Measurements from ENCODE around the gene ATOSB. TPM values are rescaled to one million over a fixed set of nuclear protein-coding genes. Genes with fewer than 3 reads are reported as not detected.

ATOSB gene
- total and polyA plus RNA-seq, 2 of the 8 experiments (the other 6 are each of a cell fraction or from before 2014, with no cell fraction given) = 6.9 to 10.4 TPM

DNA sequence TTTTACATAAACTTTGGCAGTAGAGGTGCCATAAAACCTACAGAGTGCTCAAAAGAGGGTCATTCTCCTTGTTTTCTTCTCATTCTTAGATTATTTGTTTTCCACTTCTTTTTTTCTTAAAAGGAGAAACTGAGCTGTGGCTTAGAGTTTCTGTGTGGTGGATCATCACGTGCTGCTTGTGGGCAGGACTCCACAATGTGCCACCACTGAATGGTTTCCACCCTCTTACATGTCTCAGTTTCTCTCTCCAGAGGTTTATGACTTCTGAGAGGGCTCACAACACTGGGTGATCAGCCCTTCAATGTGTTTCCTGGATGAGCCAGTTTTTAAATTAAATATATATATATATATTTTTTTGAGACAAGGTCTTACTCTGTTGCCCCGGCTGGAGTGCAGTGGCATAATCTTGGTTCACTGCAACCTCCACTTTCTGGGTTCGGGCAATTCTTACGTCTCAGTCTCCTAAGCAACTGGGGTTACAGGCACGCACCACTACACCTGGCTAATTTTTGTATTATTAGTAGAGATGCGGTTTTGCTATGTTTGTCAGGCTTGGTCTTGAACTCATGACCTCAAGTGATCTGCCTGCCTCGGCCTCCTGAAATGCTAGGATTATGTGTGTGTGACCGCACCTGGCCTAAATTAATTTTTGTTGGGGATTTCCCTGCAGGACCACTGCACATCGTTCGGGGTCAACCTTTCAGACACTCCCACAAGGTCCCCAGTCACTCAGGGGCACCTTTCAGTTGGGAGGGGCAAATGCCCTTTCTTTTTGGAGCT is 43.0 kb upstream of the ATOSB start:
- H2BK5ac ChIP-seq (ENCODE audit: low read depth, low read length) = peak overlapping the region; percentile 87; the same call in 1 of the 2 replicates
- no peaks in the 10 kb centered on the region for H3K27me3 ChIP-seq (replicated peaks in 1 of 4; ENCODE audit: control insufficient read depth in 3 of 4, extremely low read depth in 1 of 4, insufficient read depth in 3 of 4, low read length in 3 of 4)
- H3K23me2 ChIP-seq (ENCODE audit: low read depth, low read length) = peaks cover 7% of the 10 kb centered on the region
- no peak overlapping the region for H4K91ac ChIP-seq (replicated peaks; ENCODE audit: insufficient read length, low read length)
- no peak overlapping the region for H2BK15ac ChIP-seq (ENCODE audit: low read length)
- WGBS, 2 experiments (ENCODE audit: extremely low coverage in 1 of 2, insufficient coverage in 1 of 2, insufficient read length in 1 of 2, insufficient replicate concordance in 2 of 2, low coverage in 1 of 2, low lambda C conversion rate in 2 of 2, missing lambda C conversion rate in 1 of 2) = 75% methylated on average over 10 of the region's 10 CpGs; no CpG with 5 or more reads in 1 of the 2 experiments
- 0 out of 4 replicates have a peak, but pooled peaks cover 0 to 6% of the 10 kb centered on the region in 2 experiments for H3K9me3 ChIP-seq (ENCODE audit: insufficient read depth in 2 of 2, low read depth in 1 of 2, low read length in 1 of 2)
- H3K27ac ChIP-seq (ENCODE audit: low read depth, low read length) = no peak overlapping the region
- no peak overlapping the region for H4K8ac ChIP-seq (ENCODE audit: extremely low read depth, insufficient read depth, low read length)
- H2BK20ac ChIP-seq (ENCODE audit: low read length) = peak overlapping the region; percentile 98
- H4K5ac ChIP-seq (ENCODE audit: insufficient read length, low read depth, low read length) = no peak overlapping the region
- no peaks in the 10 kb centered on the region for H3K79me1 ChIP-seq (ENCODE audit: low read depth, low read length)
- CTCF ChIA-PET (ENCODE audit: partially characterized antibody) = interaction anchor here (0.6 to 0.9 kb wide), 2 partner anchors 100 to 392 kb away, joined by 3 read pairs; no protein-coding TSS in a partner anchor
- H3K18ac ChIP-seq (ENCODE audit: extremely low read depth, low read length) = peak overlapping the region; percentile 87
- H3K4me1 ChIP-seq (replicated peaks in 1 of 4; ENCODE audit: control insufficient read depth in 3 of 4, insufficient read depth in 4 of 4, low read length in 3 of 4) = peaks cover 0 to 7% (median 2%) of the 10 kb centered on the region in 4 experiments; a peak in 4 of 7 replicates
- peaks cover 0 to 14% of the 10 kb centered on the region in 2 experiments; a peak in 1 of 4 replicates for H3K79me2 ChIP-seq (ENCODE audit: control insufficient read depth in 1 of 2, insufficient read depth in 2 of 2, low read length in 2 of 2)
- H4K20me1 ChIP-seq (replicated peaks in 1 of 2; ENCODE audit: control insufficient read depth in 1 of 2, insufficient read depth in 2 of 2, low read length in 2 of 2) = no peaks in the 10 kb centered on the region
- H3K9ac ChIP-seq (replicated peaks in 1 of 4; ENCODE audit: extremely low read depth in 1 of 4, low read depth in 3 of 4, low read length in 3 of 4) = no peak overlapping the region
- no peak overlapping the region for H3K23ac ChIP-seq (ENCODE audit: insufficient read length)
- H3K36me3 ChIP-seq (ENCODE audit: control insufficient read depth in 2 of 4, insufficient read depth in 4 of 4, low read length in 3 of 4) = no peaks in the 10 kb centered on the region
- peak overlapping the region; percentile 87; the same call in 1 of the 2 replicates for H2BK12ac ChIP-seq (ENCODE audit: low read depth, low read length)
- peak overlapping the region in 1 of 2 experiments; percentile 55; a peak in 1 of 4 replicates for H3K4me2 ChIP-seq (ENCODE audit: insufficient read depth in 1 of 2, low read depth in 2 of 2, low read length in 2 of 2)
- H3K4me3 ChIP-seq (ENCODE audit: extremely low read depth in 1 of 4, insufficient read depth in 2 of 4, low read depth in 3 of 4, low read length in 4 of 4) = no peak overlapping the region
- no peak overlapping the region for H3K4ac ChIP-seq (replicated peaks; ENCODE audit: insufficient read length, low read depth, low read length)
- POLR2A ChIA-PET (ENCODE audit: partially characterized antibody) = interaction anchor here (0.6 to 1.3 kb wide), 3 partner anchors 43 to 765 kb away, joined by 3 read pairs; partner anchors contain the start of gene ATOSB
- FAIRE-seq (no peak), DNase-seq (ENCODE audit: low read depth in 1 of 2, low spot score in 2 of 2) (no peak)
- no peak overlapping the region for H3K14ac ChIP-seq (ENCODE audit: insufficient read length)
- H2AK5ac ChIP-seq (ENCODE audit: low read depth, low read length) = peak overlapping the region; percentile 98
- H2BK120ac ChIP-seq (replicated peaks; ENCODE audit: low read depth, low read length) = peak overlapping the region; percentile 44
- H3K56ac ChIP-seq (replicated peaks; ENCODE audit: insufficient read length, low read depth, low read length) = no peak overlapping the region
- no peak overlapping the region for H2AFZ ChIP-seq (ENCODE audit: low read length)
- TF ChIP-seq RNF2 (IDR thresholded peaks at IDR 0.05; ENCODE audit: borderline replicate concordance, low read depth, low read length, missing control alignments, poor library complexity, severe bottlenecking) (no peak), ZNF274 (IDR thresholded peaks at IDR 0.05; ENCODE audit: borderline replicate concordance, extremely low read depth, low read length) (no peak), BCL11A (IDR thresholded peaks at IDR 0.05; ENCODE audit: low read depth in 2 of 2, low read length in 2 of 2) (no peak)

Data from H1 (cell line).